ENCODE data around the gene GRIN1.

GRIN1 gene

GRCh38 chr9:137198051-137198901 is 59.3 kb downstream of the GRIN1 start:
- H3K36me3 ChIP-seq (ENCODE audit: control insufficient read depth in 2 of 2, insufficient read depth in 2 of 2, low read length in 2 of 2) = no peaks in the 10 kb centered on the region
- H3K27ac ChIP-seq (ENCODE audit: low read depth in 2 of 2, low read length in 2 of 2) = peak overlapping the region; percentile 96 to 97
- peak overlapping the region; percentile 67 to 72 for H3K4me3 ChIP-seq (ENCODE audit: low read length in 2 of 2)
- H3K9me3 ChIP-seq (ENCODE audit: control insufficient read depth in 2 of 2, low read length in 2 of 2) = no peaks in the 10 kb centered on the region
- H3K27me3 ChIP-seq (ENCODE audit: control insufficient read depth in 2 of 2, insufficient read depth in 2 of 2, low read length in 2 of 2) = no peaks in the 10 kb centered on the region
- H3K9ac ChIP-seq (ENCODE audit: low read depth in 1 of 2, low read length in 2 of 2) = peak overlapping the region; percentile 83
- peaks cover 56 to 60% of the 10 kb centered on the region in 2 donors for H3K4me1 ChIP-seq (ENCODE audit: control insufficient read depth in 2 of 2, insufficient read depth in 2 of 2, low read length in 2 of 2)

GRCh38 chr9:137198902-137199283 is 59.9 kb downstream of the GRIN1 start:
- Histone ChIP-seq H3K9ac (ENCODE audit: low read depth in 1 of 2, low read length in 2 of 2) (peak overlapping the region; percentile 83), H3K27me3 (ENCODE audit: control insufficient read depth in 2 of 2, insufficient read depth in 2 of 2, low read length in 2 of 2) (no peaks in the 10 kb centered on the region), H3K4me3 (ENCODE audit: low read length in 2 of 2) (peak overlapping the region; percentile 67 to 72), H3K9me3 (ENCODE audit: control insufficient read depth in 2 of 2, low read length in 2 of 2) (no peaks in the 10 kb centered on the region), H3K27ac (ENCODE audit: low read depth in 2 of 2, low read length in 2 of 2) (peak overlapping the region; percentile 96 to 97), H3K36me3 (ENCODE audit: control insufficient read depth in 2 of 2, insufficient read depth in 2 of 2, low read length in 2 of 2) (no peaks in the 10 kb centered on the region), H3K4me1 (ENCODE audit: control insufficient read depth in 2 of 2, insufficient read depth in 2 of 2, low read length in 2 of 2) (peaks cover 59 to 64% of the 10 kb centered on the region in 2 donors)

GRCh38 chr9:137199411-137200121 is 60.6 kb downstream of the GRIN1 start:
- H3K4me1 ChIP-seq (ENCODE audit: control insufficient read depth in 2 of 2, insufficient read depth in 2 of 2, low read length in 2 of 2) = peaks cover 59 to 64% of the 10 kb centered on the region in 2 donors
- peak overlapping the region; percentile 83 for H3K9ac ChIP-seq (ENCODE audit: low read depth in 1 of 2, low read length in 2 of 2)
- H3K9me3 ChIP-seq (ENCODE audit: control insufficient read depth in 2 of 2, low read length in 2 of 2) = no peaks in the 10 kb centered on the region
- H3K27me3 ChIP-seq (ENCODE audit: control insufficient read depth in 2 of 2, insufficient read depth in 2 of 2, low read length in 2 of 2) = no peaks in the 10 kb centered on the region
- H3K36me3 ChIP-seq (ENCODE audit: control insufficient read depth in 2 of 2, insufficient read depth in 2 of 2, low read length in 2 of 2) = no peaks in the 10 kb centered on the region
- peak overlapping the region; percentile 96 to 97 for H3K27ac ChIP-seq (ENCODE audit: low read depth in 2 of 2, low read length in 2 of 2)
- H3K4me3 ChIP-seq (ENCODE audit: low read length in 2 of 2) = peak overlapping the region; percentile 67 to 72

GRCh38 chr9:137200311-137201204 is 61.6 kb downstream of the GRIN1 start, which contains the start of gene TPRN:
Gene TPRN (minus strand): TSS chr9:137200741. CDS start chr9:137200711, 30 bp downstream.
- Histone ChIP-seq H3K4me1 (ENCODE audit: control insufficient read depth in 2 of 2, insufficient read depth in 2 of 2, low read length in 2 of 2) (peaks cover 58 to 59% of the 10 kb centered on the region in 2 donors), H3K27me3 (ENCODE audit: control insufficient read depth in 2 of 2, insufficient read depth in 2 of 2, low read length in 2 of 2) (no peaks in the 10 kb centered on the region), H3K27ac (ENCODE audit: low read depth in 2 of 2, low read length in 2 of 2) (peak within 1 kb of the TSS; percentile 96 to 97), H3K9me3 (ENCODE audit: control insufficient read depth in 2 of 2, low read length in 2 of 2) (no peaks in the 10 kb centered on the region), H3K4me3 (ENCODE audit: low read length in 2 of 2) (peak within 1 kb of the TSS; percentile 67 to 81), H3K36me3 (ENCODE audit: control insufficient read depth in 2 of 2, insufficient read depth in 2 of 2, low read length in 2 of 2) (no peaks in the 10 kb centered on the region), H3K9ac (ENCODE audit: low read depth in 1 of 2, low read length in 2 of 2) (peak within 1 kb of the TSS; percentile 83)

GRCh38 chr9:137201205-137201868 is 62.4 kb downstream of the GRIN1 start:
- peak overlapping the region; percentile 74 to 90 for H3K27ac ChIP-seq (ENCODE audit: low read depth in 2 of 2, low read length in 2 of 2)
- H3K4me3 ChIP-seq (ENCODE audit: low read length in 2 of 2) = peak overlapping the region; percentile 67 to 81
- no peaks in the 10 kb centered on the region for H3K9me3 ChIP-seq (ENCODE audit: control insufficient read depth in 2 of 2, low read length in 2 of 2)
- no peaks in the 10 kb centered on the region for H3K27me3 ChIP-seq (ENCODE audit: control insufficient read depth in 2 of 2, insufficient read depth in 2 of 2, low read length in 2 of 2)
- no peaks in the 10 kb centered on the region for H3K36me3 ChIP-seq (ENCODE audit: control insufficient read depth in 2 of 2, insufficient read depth in 2 of 2, low read length in 2 of 2)
- peak overlapping the region; percentile 67 to 74 for H3K9ac ChIP-seq (ENCODE audit: low read depth in 1 of 2, low read length in 2 of 2)
- peaks cover 57% of the 10 kb centered on the region in 2 donors for H3K4me1 ChIP-seq (ENCODE audit: control insufficient read depth in 2 of 2, insufficient read depth in 2 of 2, low read length in 2 of 2)

- Histone ChIP-seq H3K27me3 (ENCODE audit: control insufficient read depth in 2 of 2, insufficient read depth in 2 of 2, low read length in 2 of 2) (no peaks in the 10 kb centered on the region), H3K4me3 (ENCODE audit: low read length in 2 of 2) (no peak overlapping the region), H3K27ac (ENCODE audit: low read depth in 2 of 2, low read length in 2 of 2) (no peak overlapping the region), H3K4me1 (ENCODE audit: control insufficient read depth in 2 of 2, insufficient read depth in 2 of 2, low read length in 2 of 2) (peaks cover 50 to 54% of the 10 kb centered on the region in 2 donors), H3K36me3 (ENCODE audit: control insufficient read depth in 2 of 2, insufficient read depth in 2 of 2, low read length in 2 of 2) (no peaks in the 10 kb centered on the region), H3K9ac (ENCODE audit: low read depth in 1 of 2, low read length in 2 of 2) (no peak overlapping the region), H3K9me3 (ENCODE audit: control insufficient read depth in 2 of 2, low read length in 2 of 2) (no peaks in the 10 kb centered on the region)
Measured at GRCh38 chr9:137202966-137203365, 64.0 kb downstream of the GRIN1 start.

- Histone ChIP-seq H3K9ac (ENCODE audit: low read depth in 1 of 2, low read length in 2 of 2) (peak overlapping the region; percentile 86 to 88), H3K36me3 (ENCODE audit: control insufficient read depth in 2 of 2, insufficient read depth in 2 of 2, low read length in 2 of 2) (no peaks in the 10 kb centered on the region), H3K4me3 (ENCODE audit: low read length in 2 of 2) (peak overlapping the region; percentile 90 to 98), H3K9me3 (ENCODE audit: control insufficient read depth in 2 of 2, low read length in 2 of 2) (no peaks in the 10 kb centered on the region), H3K4me1 (ENCODE audit: control insufficient read depth in 2 of 2, insufficient read depth in 2 of 2, low read length in 2 of 2) (peaks cover 37 to 38% of the 10 kb centered on the region in 2 donors), H3K27me3 (ENCODE audit: control insufficient read depth in 2 of 2, insufficient read depth in 2 of 2, low read length in 2 of 2) (no peaks in the 10 kb centered on the region), H3K27ac (ENCODE audit: low read depth in 2 of 2, low read length in 2 of 2) (peak overlapping the region; percentile 55 to 83)
Measured at GRCh38 chr9:137204731-137205125, 65.8 kb downstream of the GRIN1 start.

- peak within 1 kb of the TSS; percentile 90 to 98 for H3K4me3 ChIP-seq (ENCODE audit: low read length in 2 of 2)
- H3K9me3 ChIP-seq (ENCODE audit: control insufficient read depth in 2 of 2, low read length in 2 of 2) = no peaks in the 10 kb centered on the region
- H3K36me3 ChIP-seq (ENCODE audit: control insufficient read depth in 2 of 2, insufficient read depth in 2 of 2, low read length in 2 of 2) = no peaks in the 10 kb centered on the region
- H3K27me3 ChIP-seq (ENCODE audit: control insufficient read depth in 2 of 2, insufficient read depth in 2 of 2, low read length in 2 of 2) = no peaks in the 10 kb centered on the region
- peak within 1 kb of the TSS; percentile 88 to 93 for H3K9ac ChIP-seq (ENCODE audit: low read depth in 1 of 2, low read length in 2 of 2)
- H3K4me1 ChIP-seq (ENCODE audit: control insufficient read depth in 2 of 2, insufficient read depth in 2 of 2, low read length in 2 of 2) = peaks cover 37 to 38% of the 10 kb centered on the region in 2 donors
- peak within 1 kb of the TSS; percentile 57 to 83 for H3K27ac ChIP-seq (ENCODE audit: low read depth in 2 of 2, low read length in 2 of 2)
Measured at GRCh38 chr9:137205126-137206069, 66.4 kb downstream of the GRIN1 start, which contains the start of the genes NDOR1 and TMEM203. Gene NDOR1 (plus strand): TSS chr9:137205700. CDS start chr9:137205778, 78 bp downstream. Gene TMEM203 (minus strand): TSS chr9:137205648. CDS start chr9:137205414, 234 bp downstream.
